AG09309 (cell line): ENCODE measurements around the gene RIMS3.

Experiments
- DNase-seq: peaks from one replicate; pipeline ENCODE4 v3.0.0-alpha.2; 2010; ENCODE audit warnings: low read depth
- H3K4me3 ChIP-seq: 2 replicates; pipeline ENCODE4 v1.5.1; 2011; ENCODE audit warnings: mild to moderate bottlenecking, low read depth, low read length, moderate library complexity; ENCODE audit not compliant: control insufficient read depth
- CTCF ChIP-seq: IDR thresholded peaks from 2 replicates; pipeline ENCODE4 v1.5.1; 2011; ENCODE audit warnings: mild to moderate bottlenecking, low read depth, low read length, inconsistent platforms; ENCODE audit not compliant: insufficient read depth, control insufficient read depth; ENCODE audit errors: missing control alignments

RIMS3 gene

GRCh38 chr1:40620586-40621210 is 44.8 kb downstream of the RIMS3 start:
- no peak overlapping the region for H3K4me3 ChIP-seq
- no peak for TF ChIP-seq CTCF
- DNase-seq, result no peak

GRCh38 chr1:40620150-40620549 is 45.3 kb downstream of the RIMS3 start:
- DNase-seq, result no peak
- no peak for TF ChIP-seq CTCF
- no peak overlapping the region for H3K4me3 ChIP-seq

GRCh38 chr1:40618108-40618507 is 47.4 kb downstream of the RIMS3 start:
- no peak overlapping the region for H3K4me3 ChIP-seq
- no peak for DNase-seq
- TF ChIP-seq CTCF, result no peak

- TF ChIP-seq CTCF, result peak; percentile 94
- H3K4me3 ChIP-seq, result no peak overlapping the region
- peak; percentile 20 for DNase-seq
Measured at GRCh38 chr1:40612345-40612831, 53.1 kb downstream of the RIMS3 start.

- no peak for TF ChIP-seq CTCF
- H3K4me3 ChIP-seq, result no peak overlapping the region
- no peak for DNase-seq
Measured at GRCh38 chr1:40610156-40610555, 55.3 kb downstream of the RIMS3 start.

- DNase-seq, result no peak
- H3K4me3 ChIP-seq, result no peak overlapping the region
- TF ChIP-seq CTCF, result no peak
Measured at GRCh38 chr1:40607921-40608320, 57.6 kb downstream of the RIMS3 start.
